SK-N-SH (cell line): ENCODE results near the gene MESP1. TPM values are rescaled to one million over a fixed set of nuclear protein-coding genes. Genes with fewer than 3 reads are reported as not detected.

Experiments used
- CTCF ChIA-PET: fragments of 300-600, 350-600 bp; formaldehyde crosslinking; extraction: SDS; loops from one replicate; lab custom pipeline; 2021; lab: Yijun Ruan, JAX
- POLR2A ChIA-PET: fragments of 350-600 bp; sonication (Branson Sonifier 250); formaldehyde crosslinking; extraction: SDS; loops from one replicate; lab custom pipeline; 2020; ENCODE audit warnings: antibody characterized with exemption, inconsistent platforms; lab: Yijun Ruan, JAX
- DNase-seq: peaks from one replicate; pipeline ENCODE4 v3.0.0; 2012
- H2AFZ ChIP-seq: fragments of 200-600 bp; sonication (generic); 2 replicates; pipeline ENCODE4 v1.8.1; 2016; ENCODE audit warnings: antibody characterized with exemption, mild to moderate bottlenecking, low read depth
- H3F3A ChIP-seq: fragments of 200-600 bp; sonication (generic); replicated peaks from 2 replicates; pipeline ENCODE3; 2016; ENCODE audit warnings: antibody characterized with exemption, mild to moderate bottlenecking; ENCODE audit not compliant: insufficient read depth
- H3K27ac ChIP-seq, 2 experiments: fragments of 200-500 bp in 1 of 2; fragments of 200-600 bp in 1 of 2; sonication (Bioruptor generic) in 1 of 2; sonication (generic), shearing (Covaris generic) in 1 of 2; 2 replicates each; pipeline versions ENCODE4 v1.5.1 to v1.6.1; 2014 to 2016; ENCODE audit warnings: low read depth in 2 of 2, inconsistent platforms in 1 of 2, low read length in 1 of 2, mild to moderate bottlenecking in 1 of 2, mixed read lengths in 1 of 2
- H3K27me3 ChIP-seq: fragments of 200-600 bp; sonication (generic), shearing (Covaris generic); 2 replicates; pipeline ENCODE4 v1.6.1; 2016; ENCODE audit warnings: mixed run types; ENCODE audit not compliant: insufficient read depth
- H3K36me3 ChIP-seq, 2 experiments: fragments of 200-500 bp in 1 of 2; fragments of 200-600 bp in 1 of 2; sonication (Bioruptor generic) in 1 of 2; sonication (generic) in 1 of 2; replicated peaks in 1 of 2; 2 replicates each; pipeline versions ENCODE3 to v1.5.1; 2014 to 2016; ENCODE audit warnings: low read length in 1 of 2, mild to moderate bottlenecking in 1 of 2; ENCODE audit not compliant: insufficient read depth in 2 of 2, control insufficient read depth in 1 of 2
- H3K4me1 ChIP-seq, 2 experiments: fragments of 200-500 bp in 1 of 2; fragments of 200-600 bp in 1 of 2; sonication (Bioruptor generic) in 1 of 2; sonication (generic), shearing (Covaris generic) in 1 of 2; 2 replicates each; pipeline versions ENCODE4 v1.5.1 to v1.6.1; 2014 to 2016; ENCODE audit warnings: low read depth in 1 of 2, low read length in 1 of 2, mixed run types in 1 of 2; ENCODE audit not compliant: insufficient read depth in 2 of 2, control insufficient read depth in 1 of 2
- H3K4me2 ChIP-seq: fragments of 200-600 bp; sonication (generic), shearing (Covaris generic); 2 replicates; pipeline ENCODE4 v1.6.1; 2017; ENCODE audit warnings: mixed run types
- H3K4me3 ChIP-seq, 2 experiments: fragments of 200-500 bp in 1 of 2; fragments of 200-600 bp in 1 of 2; sonication (Bioruptor generic) in 1 of 2; sonication (generic), shearing (Covaris generic) in 1 of 2; 2 replicates each; pipeline versions ENCODE4 v1.5.1 to v1.8.1; 2014 to 2016; ENCODE audit warnings: low read depth in 2 of 2, inconsistent platforms in 1 of 2, low read length in 1 of 2, mild to moderate bottlenecking in 1 of 2, mixed read lengths in 1 of 2, moderate library complexity in 1 of 2
- H3K79me2 ChIP-seq: fragments of 200-600 bp; sonication (generic); 2 replicates; pipeline ENCODE4 v1.8.1; 2017; ENCODE audit warnings: mild to moderate bottlenecking; ENCODE audit not compliant: insufficient read depth
- H3K9ac ChIP-seq: fragments of 200-600 bp; sonication (generic); 2 replicates; pipeline ENCODE4 v1.6.1; 2017; ENCODE audit warnings: mixed run types
- H3K9me2 ChIP-seq: fragments of 200-600 bp; sonication (generic); 2 replicates; pipeline ENCODE4 v1.6.1; 2017; ENCODE audit warnings: mixed run types
- H3K9me3 ChIP-seq: fragments of 200-600 bp; sonication (generic); 2 replicates; pipeline ENCODE4 v1.6.1; 2017; ENCODE audit warnings: mixed run types, mild to moderate bottlenecking, moderate library complexity
- H4K20me1 ChIP-seq: fragments of 200-600 bp; sonication (generic); 2 replicates; pipeline ENCODE4 v1.6.1; 2017; ENCODE audit warnings: mild to moderate bottlenecking, mixed run types; ENCODE audit not compliant: insufficient read depth
- CTCF ChIP-seq: fragments of 200-600 bp; sonication (generic); IDR thresholded peaks from 2 replicates; pipeline ENCODE4 v1.6.1; 2017; ENCODE audit warnings: antibody characterized with exemption, mild to moderate bottlenecking, moderate library complexity
- ELF1 ChIP-seq: IDR thresholded peaks from 2 replicates; pipeline ENCODE4 v1.4.0; 2012
- EZH2phosphoT487 ChIP-seq: fragments of 200-600 bp; sonication (generic); IDR thresholded peaks from 2 replicates; pipeline ENCODE4 v1.6.1; 2017; ENCODE audit warnings: low read depth, mixed run types, mild to moderate bottlenecking, antibody characterized with exemption, moderate library complexity, borderline replicate concordance
- NRF1 ChIP-seq: IDR thresholded peaks from 2 replicates; pipeline ENCODE4 v1.6.1; 2012; ENCODE audit warnings: low read depth, mild to moderate bottlenecking, low read length
- PBX3 ChIP-seq: IDR thresholded peaks from 2 replicates; pipeline ENCODE4; 2012
- RAD21 ChIP-seq: IDR thresholded peaks from 2 replicates; pipeline ENCODE4 v1.6.1; 2012; ENCODE audit warnings: mild to moderate bottlenecking, low read length
- RCOR1 ChIP-seq: fragments of 150-350 bp; IDR thresholded peaks from 2 replicates; pipeline ENCODE4 v1.6.1; 2017; ENCODE audit warnings: antibody characterized with exemption, low read length
- SMC3 ChIP-seq: IDR thresholded peaks from 2 replicates; pipeline ENCODE4 v1.6.1; 2012; ENCODE audit warnings: low read depth, low read length, improper control_type of control experiment
- ZBTB33 ChIP-seq: IDR thresholded peaks from 2 replicates; pipeline ENCODE4 v1.4.0; 2012; ENCODE audit warnings: low read depth, borderline replicate concordance
- WGBS: methylation state at CpG from one replicate; pipeline ENCODE4 v1.1.6; 2017; ENCODE audit warnings: low lambda C conversion rate; 5-methylcytosine and 5-hydroxymethylcytosine counted together
- polyA plus RNA-seq, 3 experiments: library from polyadenylated mRNA; depleted of rRNA; stranded (reverse); fragments of >200 nt; gene quantifications; 2 replicates each; pipeline ENCODE4 v1.2.3, GENCODE V29; 2012

The MESP1 gene
- polyA plus RNA-seq, 1 of the 3 experiments (the other 2 are of a cell fraction) = 0.74 TPM

GRCh38 chr15:89743011-89743410 lies 8.0 kb downstream of the MESP1 start:
- no peak overlapping the region for H3K9ac ChIP-seq
- H3F3A ChIP-seq = no peaks in the 10 kb centered on the region
- no peaks in the 10 kb centered on the region for H3K27me3 ChIP-seq
- H3K4me2 ChIP-seq = no peak overlapping the region
- no peak overlapping the region for H3K4me3 ChIP-seq
- H3K9me3 ChIP-seq = no peaks in the 10 kb centered on the region
- no peak overlapping the region for H2AFZ ChIP-seq
- 74% methylated on average over 8 of the region's 8 CpGs for WGBS
- H3K27ac ChIP-seq = no peak overlapping the region
- POLR2A ChIA-PET = no interaction called here
- DNase-seq = no peak
- CTCF ChIA-PET = interaction anchor here (0.8 to 3.8 kb wide), 4 partner anchors 17 to 144 kb away, joined by 3 to 28 read pairs (median 6); no protein-coding TSS in a partner anchor
- no peaks in the 10 kb centered on the region for H4K20me1 ChIP-seq
- H3K36me3 ChIP-seq = no peaks in the 10 kb centered on the region
- no peak for TF ChIP-seq NRF1
- TF ChIP-seq, all 33 proteins: peak for 0
- Histone ChIP-seq H3K9me2 (no peaks in the 10 kb centered on the region), H3K79me2 (no peaks in the 10 kb centered on the region), H3K4me1 (no peaks in the 10 kb centered on the region; a peak in 1 of 4 replicates)

GRCh38 chr15:89740137-89740536 lies 10.9 kb downstream of the MESP1 start:
- Histone ChIP-seq H3K4me2 (no peak overlapping the region), H3K9me2 (no peaks in the 10 kb centered on the region), H3K4me3 (no peak overlapping the region; a peak in 1 of 4 replicates), H3K27me3 (no peaks in the 10 kb centered on the region; the same call in 1 of the 2 replicates), H3K79me2 (no peaks in the 10 kb centered on the region), H2AFZ (peak overlapping the region; percentile 61), H3K9me3 (no peaks in the 10 kb centered on the region), H4K20me1 (no peaks in the 10 kb centered on the region), H3K4me1 (no peaks in the 10 kb centered on the region), H3F3A (no peaks in the 10 kb centered on the region), H3K36me3 (no peaks in the 10 kb centered on the region), H3K9ac (no peak overlapping the region), H3K27ac (no peak overlapping the region)
- TF ChIP-seq SMC3 (peak; percentile 74), ZBTB33 (no peak), EZH2phosphoT487 (no peak), CTCF (peak; percentile 85), PBX3 (no peak), RCOR1 (peak; percentile 23; the same call in 1 of the 2 replicates), ELF1 (no peak), RAD21 (peak; percentile 92)
- DNase-seq = peak; percentile 84
- 8% methylated on average over 7 of the region's 8 CpGs for WGBS
- CTCF ChIA-PET = interaction anchor here (0.5 to 3.8 kb wide), 32 partner anchors 8 to 337 kb away, joined by 3 to 38 read pairs (median 4); partner anchors contain the start of genes AP3S2, MESP1 and MESP2
- POLR2A ChIA-PET = interaction anchor here (1.2 to 1.7 kb wide), 2 partner anchors 135 to 154 kb away, joined by 3 to 7 read pairs; partner anchors contain the start of gene AP3S2
